Adipose tissue (tissue), 3 donors: ENCODE results near the gene HOXA6. TPM values are rescaled to one million over a fixed set of nuclear protein-coding genes. Genes with fewer than 3 reads are reported as not detected.

ENCODE experiments used
- H3K27ac ChIP-seq: one replicate; pipeline ENCODE4 v1.5.1; 2013; ENCODE audit warnings: low read depth, low read length
- WGBS, 3 donors: extraction: QIAGEN DNeasy Blood & Tissue Kit; methylation state at CpG; one replicate each; pipeline ENCODE4 v1.1.7; 2013; 5-methylcytosine and 5-hydroxymethylcytosine counted together
- polyA plus RNA-seq, 3 donors: library from polyadenylated mRNA; stranded (reverse); fragments of 200-250 nt; gene quantifications; one replicate each; pipeline ENCODE4 v1.2.3, GENCODE V29; 2013
- donor health status: healthy with polysubstance abuse.
- donor health status: Bipolar disorder and iron deficiency.
- donor health status: healthy.

The HOXA6 gene
- polyA plus RNA-seq, 3 donors = 0.39 to 3.6 (median 1.5) TPM

DNA sequence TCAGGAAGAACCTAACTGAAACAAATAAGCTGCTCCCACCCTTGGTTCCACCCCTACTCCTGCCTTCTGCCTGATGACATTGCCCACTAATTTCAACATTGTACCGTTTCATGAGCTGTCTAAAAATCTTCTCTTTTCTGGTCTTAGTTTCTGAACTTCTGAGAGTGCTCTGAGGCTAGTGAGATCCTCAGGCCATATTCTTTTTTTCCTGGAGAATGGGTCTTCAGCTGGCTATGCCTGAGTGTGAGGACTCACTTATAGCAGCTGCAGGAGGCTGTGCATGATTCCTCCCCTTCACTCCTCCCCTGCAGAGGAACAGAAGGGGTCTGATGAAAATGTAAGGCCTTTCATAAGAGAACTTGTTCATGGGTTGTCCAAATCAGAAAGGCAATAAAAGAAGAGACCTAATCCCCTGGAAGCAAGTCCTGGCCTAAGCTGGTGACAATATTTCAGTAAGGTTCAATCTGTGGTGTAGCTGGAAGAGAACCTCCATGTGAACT is 28.1 kb downstream of the HOXA6 start:
- no peak overlapping the region for H3K27ac ChIP-seq
- WGBS, 3 donors = 20 to 44% (median 33%) methylated on average over 1 of the region's 1 CpG

DNA sequence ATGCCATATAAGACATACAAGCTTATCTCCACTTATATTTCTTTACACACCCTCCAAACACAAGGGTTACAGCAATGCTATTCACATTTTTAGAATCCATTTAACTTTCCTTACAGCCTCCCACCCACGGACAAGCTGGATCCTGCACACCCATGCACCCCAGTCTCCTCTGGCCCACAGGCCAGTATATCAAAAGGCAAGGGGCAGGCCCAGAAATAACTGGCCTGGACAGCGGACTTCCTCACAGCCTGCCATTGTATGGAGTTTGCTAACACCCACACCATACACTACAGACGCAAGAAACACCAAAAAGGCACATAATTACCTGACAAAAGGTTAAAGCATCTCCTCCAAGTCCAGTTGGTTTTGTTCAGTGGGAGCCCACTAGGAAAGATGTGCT is 29.0 kb downstream of the HOXA6 start:
- no peak overlapping the region for H3K27ac ChIP-seq
- 36 to 38% (median 37%) methylated on average over 3 of the region's 3 CpGs for WGBS, 3 donors

DNA sequence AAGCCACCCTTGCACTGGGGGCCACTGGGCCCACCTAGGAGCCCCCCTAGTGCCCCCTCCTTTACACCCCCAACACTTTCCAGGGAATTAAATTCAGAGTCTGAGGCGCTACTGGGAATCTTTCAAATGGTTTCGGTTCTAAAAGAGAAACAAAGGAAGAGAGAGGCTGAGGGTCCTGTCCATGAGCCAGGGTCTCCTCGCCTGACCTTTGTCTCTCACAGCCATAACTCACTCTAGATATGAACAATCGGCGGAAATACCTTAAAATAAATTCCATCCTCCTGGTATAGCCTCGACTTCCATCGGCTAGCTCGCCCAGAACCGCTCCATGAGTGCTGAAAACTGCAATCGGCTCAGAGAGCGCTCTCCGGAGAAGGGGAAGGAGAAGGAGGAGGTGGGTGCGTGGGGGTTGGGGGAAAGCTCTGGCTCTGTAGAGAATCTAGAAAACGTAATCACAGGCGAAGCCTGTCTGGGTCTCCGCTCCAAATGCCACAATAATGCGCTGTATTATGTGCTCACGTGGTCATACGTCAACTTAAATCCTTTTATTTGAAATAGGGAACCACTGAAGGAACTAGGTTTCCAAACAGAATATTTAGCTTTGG is 29.6 kb downstream of the HOXA6 start:
- no peak overlapping the region for H3K27ac ChIP-seq
- 26 to 42% (median 34%) methylated on average over 19 of the region's 19 CpGs for WGBS, 3 donors

DNA sequence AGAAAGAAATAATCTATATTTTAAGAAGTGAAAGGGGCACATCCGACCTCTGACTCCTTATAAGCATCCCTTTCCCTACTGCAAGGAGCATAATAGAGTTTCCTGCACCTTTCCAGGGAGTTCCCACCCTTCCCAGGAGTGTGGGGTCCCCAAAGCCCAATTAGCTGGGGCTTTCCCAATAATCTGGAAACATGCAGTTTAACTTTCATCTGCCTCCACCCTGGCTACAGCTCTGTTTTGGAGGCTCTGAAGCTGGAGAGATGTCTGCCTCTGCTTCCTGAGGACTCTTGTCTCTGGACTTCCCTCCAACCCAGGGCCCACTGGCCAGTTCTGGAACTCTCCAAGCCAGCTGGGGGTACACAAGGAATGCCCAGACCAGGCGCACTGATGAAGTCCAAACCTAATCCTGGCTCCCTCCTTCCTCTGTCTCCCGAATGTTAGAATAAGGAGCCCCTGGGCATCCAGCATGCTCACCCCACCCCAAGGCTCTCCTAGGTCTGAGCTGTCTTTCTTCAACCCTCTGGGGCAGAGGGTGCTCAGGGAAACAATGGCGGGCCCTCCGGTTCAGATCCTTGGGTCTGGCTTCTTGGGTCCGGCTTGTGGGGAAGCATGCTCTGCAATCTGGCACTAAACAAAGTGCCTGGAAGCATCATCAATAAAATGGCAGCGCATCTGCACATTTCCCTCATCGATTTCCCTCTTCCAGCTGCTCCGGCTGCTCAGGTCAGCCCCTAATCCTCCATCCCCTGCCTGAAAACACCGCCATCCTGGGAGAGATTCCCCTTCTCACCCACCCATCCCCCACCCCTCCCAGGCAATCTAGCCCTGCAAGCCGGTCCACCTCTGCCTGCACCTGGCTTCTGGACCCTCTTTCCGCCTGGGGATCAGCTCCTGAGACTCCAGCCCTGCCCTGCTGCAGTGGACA is 30.4 kb downstream of the HOXA6 start:
- no peak overlapping the region for H3K27ac ChIP-seq
- WGBS, 3 donors = 21 to 53% (median 52%) methylated on average over 12 of the region's 12 CpGs

DNA sequence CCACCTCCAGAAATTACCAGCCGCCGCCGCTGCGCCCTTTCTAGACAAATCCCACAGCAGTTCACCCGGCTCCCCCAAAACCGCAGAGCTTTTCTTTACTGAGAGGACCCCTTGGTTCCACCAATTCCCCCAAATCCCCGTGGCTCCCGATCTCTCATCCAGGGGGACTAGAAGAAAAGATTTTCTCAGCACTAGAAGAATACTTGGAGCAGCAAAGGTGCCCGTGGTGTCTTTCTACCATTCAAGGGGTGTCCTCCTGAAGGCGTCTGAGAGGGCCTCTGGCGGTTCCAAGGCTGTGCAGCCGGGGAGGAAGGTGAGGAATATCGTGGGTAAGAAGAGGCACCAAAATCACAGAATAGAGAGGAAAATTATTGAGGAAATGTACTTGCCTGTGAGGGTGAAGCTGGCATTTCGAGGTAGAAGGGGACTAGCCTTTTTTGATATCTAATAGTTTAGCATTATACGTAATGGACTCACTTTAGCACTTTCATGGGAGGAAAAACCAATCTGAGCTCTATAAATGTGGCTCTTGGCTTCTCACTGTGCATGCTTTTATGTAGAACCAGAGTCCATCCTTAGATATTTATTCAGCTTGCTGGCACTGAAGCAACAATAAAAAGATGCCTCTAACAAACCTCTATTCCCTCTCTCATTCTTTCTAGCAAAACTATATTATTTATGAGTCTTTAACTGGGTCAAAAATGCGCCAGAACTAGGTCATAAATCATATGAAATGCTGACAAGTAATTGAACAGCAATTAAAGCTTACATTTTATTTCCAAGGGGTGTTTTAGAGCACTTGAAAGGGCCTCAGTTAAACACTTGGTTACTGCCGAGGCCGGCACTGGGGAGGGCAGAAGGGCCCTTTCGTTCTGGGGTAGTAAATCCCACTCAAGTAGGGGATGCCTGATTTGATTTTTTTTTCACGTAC is 31.3 kb downstream of the HOXA6 start:
- WGBS, 3 donors = 39 to 53% (median 50%) methylated on average over 20 of the region's 20 CpGs
- no peak overlapping the region for H3K27ac ChIP-seq

DNA sequence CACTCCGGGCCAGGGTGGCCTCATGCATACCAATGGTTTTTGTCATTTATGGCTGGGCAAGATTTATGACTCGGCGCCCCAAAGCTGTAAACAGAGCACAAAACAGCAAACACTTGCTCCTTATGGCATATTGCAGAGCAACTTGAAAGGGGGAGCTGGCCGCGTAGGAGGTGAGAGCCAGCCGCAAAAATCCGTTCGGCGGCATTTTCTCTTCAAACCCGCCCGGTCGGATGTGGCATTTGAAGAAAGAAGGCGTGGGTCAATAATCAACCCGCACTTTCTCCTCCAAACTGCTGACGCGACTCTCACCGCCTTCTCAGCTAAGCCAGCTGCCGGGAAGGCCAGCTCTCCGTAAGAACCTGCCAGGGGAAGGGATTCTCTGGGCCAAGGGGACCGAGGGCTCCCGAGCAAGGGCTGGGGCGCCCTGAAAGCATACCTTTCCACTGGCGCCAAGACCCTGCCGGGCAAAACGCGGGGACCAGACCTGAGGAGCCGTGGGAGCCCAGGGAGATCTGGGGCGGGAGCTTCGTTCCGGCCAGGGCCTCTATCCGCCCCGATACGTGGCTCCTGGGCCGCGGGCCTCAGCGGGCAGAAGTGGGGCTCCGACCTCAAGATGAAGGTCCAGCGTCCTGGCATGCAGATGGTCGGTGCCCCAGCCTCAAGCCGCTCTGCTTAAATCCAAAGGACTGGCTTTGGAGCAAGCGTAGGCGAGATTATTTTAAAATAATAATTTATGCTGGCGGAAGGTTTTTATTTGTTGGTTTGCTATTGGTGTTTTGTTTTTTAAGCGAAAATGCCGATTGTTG is 32.1 kb downstream of the HOXA6 start:
- H3K27ac ChIP-seq = peak overlapping the region; percentile 87
- WGBS, 3 donors = 21 to 49% (median 46%) methylated on average over 45 of the region's 45 CpGs

DNA sequence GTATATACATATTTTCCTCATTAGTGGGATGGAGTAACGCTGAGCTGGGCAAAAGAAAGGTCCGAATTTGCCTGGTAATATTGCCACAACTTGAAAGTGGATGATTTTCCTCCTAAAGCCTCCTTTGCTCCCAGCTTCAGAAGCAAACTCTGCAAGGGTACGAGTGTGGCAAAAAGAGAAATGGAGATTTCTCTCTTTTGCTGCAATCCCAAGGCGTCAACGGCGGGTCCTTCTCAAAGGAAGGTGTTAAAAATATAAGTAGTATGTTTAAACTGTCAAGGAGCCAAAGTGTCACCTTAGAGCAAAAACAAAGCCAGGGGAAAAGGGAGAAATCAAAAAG is 32.7 kb downstream of the HOXA6 start:
- 21 to 44% (median 39%) methylated on average over 6 of the region's 6 CpGs for WGBS, 3 donors
- peak overlapping the region; percentile 87 for H3K27ac ChIP-seq

DNA sequence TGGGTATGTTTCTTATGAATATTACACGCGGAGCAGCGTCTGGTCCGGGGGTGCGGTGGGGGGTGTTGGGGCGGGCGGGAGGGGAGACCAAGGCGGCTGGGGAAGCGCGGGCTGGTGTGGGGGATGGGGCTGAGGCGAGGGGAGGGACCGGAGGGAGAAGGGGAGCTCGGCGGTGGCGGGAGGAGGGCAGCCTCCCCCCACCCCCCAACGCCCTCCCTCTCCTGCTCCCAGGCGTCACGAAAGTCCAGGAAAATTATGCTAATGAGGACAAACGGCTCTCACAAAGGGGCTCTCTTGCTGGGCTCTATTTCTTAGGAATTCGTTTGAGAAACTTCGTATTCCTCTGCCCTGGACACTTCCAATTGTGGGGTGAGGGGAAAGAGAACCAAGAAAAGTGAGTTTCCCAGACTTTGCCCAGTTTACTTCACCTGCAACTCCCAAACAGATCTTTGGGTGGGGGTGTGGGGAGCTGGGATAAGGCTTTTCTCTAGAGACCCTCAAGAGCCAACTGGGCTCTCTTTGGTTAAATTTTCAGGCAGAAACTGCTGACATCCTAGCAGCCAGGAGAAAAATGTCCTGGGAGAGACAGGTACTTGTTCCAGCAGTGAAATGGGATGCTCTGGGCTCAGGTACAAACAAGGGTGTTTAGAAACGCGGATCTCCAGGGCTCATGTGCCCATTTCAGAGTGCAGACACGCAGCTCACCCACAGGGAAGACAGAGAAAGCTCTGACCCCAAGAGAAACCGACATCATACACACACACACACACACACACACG is 33.4 kb downstream of the HOXA6 start:
- WGBS, 3 donors = 11 to 55% (median 39%) methylated on average over 18 to 26 of the region's 26 CpGs
- peak overlapping the region; percentile 51 for H3K27ac ChIP-seq

DNA sequence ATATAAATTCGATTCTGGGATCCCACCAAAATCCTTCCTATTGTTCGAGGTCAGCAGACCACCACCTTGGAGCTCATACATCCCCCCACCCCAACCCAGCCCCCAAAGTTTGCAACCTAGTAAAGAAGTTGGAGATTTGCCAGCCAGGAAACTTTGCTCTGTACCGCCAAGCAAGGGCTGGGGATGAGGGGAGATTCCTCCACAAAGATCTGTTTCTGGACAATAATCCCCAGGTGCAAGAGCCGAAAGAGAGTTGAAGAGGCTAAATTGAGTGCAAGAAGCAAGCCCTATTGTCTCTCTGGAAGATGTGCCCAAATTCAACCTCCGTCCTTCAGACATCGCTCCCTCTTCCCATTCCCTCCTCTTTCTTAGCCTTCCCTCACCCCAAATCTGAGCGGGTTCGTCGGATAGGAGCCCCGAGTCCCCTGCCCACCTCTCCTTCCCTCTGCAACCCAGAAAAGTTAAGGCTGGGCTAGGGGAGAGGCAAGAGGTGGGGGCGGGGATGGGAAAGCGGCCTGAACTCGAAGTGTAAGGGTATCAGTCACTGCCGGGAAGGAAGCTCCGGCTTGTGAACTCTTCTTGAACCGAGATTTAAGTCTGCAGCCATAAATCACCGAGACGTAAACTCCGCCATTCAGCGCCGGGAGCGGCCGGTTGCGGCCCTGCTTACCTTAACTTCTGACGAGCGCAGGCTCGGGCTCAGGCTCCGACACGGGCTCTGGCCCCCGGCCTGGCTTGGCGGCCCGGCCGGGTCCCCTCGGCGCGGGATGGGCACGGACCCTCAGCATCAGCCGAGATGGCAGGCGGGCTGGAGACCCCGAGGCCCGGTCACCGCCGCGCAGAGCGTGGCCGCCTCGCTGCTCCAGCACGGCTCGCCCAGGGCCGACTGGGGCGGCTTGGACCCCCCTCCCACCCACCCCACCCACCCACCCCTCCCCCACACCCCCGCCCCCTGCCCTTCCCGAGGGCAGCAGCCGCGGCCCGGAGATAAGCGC is 34.3 kb downstream of the HOXA6 start:
- peak overlapping the region; percentile 79 for H3K27ac ChIP-seq
- WGBS, 3 donors = 12 to 44% (median 42%) methylated on average over 40 to 57 of the region's 57 CpGs

DNA sequence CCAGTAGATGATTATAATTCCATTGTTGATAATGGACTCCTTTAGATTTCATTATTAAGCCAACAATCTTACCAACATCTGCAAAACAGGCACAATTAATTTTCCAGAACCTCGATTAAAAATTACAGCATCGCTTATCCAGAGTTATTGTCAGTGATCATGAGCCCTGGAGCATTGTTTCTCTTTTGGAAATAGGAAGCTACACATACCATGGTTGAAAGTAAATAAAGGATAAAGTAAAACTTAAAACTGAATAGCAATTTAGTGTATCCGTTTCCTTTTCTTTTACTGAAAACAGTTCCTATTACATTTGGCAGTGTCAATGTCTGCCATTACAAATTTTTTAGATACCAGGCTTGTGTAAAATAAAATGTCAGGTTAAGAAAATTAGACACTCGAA is 35.2 kb downstream of the HOXA6 start:
- 32 to 41% (median 41%) methylated on average over 4 of the region's 4 CpGs for WGBS, 3 donors
- H3K27ac ChIP-seq = no peak overlapping the region

DNA sequence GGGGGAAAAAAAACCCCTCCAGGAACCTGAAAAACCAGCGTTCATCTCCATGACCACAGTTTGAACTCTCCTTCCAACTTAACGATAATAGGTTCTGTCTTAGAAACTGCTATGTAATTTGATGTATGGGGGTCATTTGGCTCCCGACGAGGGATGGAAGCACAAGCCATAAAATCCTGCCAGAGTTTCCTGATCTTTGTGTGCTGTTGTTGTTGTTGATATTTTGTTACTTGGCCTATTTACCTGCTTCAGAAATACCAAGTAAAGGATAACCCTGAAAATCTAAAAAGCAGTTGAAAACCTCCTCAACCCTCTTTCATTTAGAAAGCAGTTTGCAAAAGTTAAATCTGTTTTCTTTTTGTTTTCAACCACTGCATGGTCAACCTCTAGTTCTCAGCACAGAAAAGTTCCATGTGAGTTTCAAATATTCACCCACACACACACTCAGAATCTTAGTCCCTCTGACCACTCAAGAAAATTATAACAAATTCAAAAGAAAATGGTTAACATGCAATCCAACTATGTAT is 35.8 kb downstream of the HOXA6 start:
- peak overlapping the region; percentile 91 for H3K27ac ChIP-seq
- WGBS, 3 donors = 13 to 40% (median 38%) methylated on average over 4 of the region's 4 CpGs

DNA sequence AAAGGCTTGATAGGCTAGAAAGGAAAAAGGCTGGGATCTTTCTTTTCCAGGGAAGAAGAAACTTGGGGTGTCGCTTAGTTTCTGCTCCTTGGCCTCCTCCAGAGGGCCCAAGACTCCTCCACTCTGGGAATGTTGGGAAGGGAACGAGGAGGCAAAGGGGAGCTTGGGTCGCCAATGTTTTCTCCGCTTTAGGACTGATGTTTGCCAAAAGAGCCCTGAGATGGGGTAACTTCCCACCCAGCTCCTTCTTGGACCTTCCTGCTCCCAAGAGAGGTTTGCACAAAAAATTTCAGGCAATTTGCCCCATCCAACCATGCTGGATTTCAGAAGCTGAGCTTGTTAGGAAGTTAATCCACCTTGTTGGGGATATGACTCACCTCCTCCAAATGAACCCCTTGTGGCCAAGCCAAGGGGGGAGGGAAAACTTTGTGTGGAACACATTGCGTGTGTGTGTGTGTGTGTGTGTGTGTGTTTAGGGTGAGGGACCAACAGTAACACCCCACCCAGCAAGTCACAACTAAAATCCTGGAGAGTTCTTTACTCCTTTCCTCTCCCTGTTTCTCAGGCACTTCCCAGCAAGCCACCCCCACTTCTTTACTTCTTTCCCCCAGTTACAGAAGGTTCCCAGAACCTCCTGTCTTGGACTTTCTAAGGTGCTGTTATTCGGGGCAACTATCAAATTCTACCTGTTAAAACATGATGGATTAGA is 36.4 kb downstream of the HOXA6 start:
- 21 to 48% (median 33%) methylated on average over 6 of the region's 6 CpGs for WGBS, 3 donors
- peak overlapping the region; percentile 82 for H3K27ac ChIP-seq

DNA sequence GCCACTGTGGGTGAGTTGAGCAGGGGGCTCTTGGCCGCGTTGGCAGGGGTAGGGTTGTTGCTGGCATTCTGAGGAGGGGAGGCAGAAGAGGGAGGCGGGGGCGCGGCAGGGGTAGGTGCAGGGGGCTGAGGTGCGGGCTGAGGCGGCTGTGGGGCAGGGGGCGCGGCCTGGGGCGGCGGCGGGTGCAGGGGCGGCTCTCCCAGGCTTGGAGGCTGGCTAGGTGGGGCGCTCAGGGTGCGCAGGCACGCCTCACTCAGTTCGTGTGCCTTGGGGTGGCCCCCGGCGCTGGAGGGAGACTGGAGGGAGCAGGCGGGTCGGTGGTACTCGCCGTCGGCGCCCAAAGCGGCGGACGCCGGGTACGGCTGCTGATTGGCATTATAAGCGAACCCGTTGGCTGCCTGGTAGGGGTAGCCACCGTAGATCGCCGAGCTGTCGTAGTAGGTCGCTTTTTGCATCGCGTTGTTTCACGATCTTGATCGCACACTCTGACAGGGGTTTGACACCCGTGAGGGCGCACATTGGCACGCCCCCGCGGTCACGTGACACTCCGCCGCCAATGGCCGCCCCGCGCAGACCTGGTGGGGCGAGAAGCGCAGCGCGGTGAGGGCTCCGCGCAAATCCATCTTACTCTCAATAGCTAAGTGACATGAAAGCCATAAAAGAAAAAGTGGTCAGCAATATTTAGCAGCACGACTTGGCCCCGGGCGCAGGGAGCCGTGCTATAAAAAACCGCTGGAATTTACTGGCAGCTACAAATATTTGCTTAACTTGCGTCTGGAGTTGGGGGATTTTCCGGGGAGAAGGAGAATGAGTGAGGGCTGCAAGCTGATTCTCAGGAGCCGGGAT is 37.2 kb downstream of the HOXA6 start:
- WGBS, 3 donors = 23 to 63% (median 59%) methylated on average over 64 to 66 of the region's 66 CpGs
- peak overlapping the region; percentile 82 for H3K27ac ChIP-seq

DNA sequence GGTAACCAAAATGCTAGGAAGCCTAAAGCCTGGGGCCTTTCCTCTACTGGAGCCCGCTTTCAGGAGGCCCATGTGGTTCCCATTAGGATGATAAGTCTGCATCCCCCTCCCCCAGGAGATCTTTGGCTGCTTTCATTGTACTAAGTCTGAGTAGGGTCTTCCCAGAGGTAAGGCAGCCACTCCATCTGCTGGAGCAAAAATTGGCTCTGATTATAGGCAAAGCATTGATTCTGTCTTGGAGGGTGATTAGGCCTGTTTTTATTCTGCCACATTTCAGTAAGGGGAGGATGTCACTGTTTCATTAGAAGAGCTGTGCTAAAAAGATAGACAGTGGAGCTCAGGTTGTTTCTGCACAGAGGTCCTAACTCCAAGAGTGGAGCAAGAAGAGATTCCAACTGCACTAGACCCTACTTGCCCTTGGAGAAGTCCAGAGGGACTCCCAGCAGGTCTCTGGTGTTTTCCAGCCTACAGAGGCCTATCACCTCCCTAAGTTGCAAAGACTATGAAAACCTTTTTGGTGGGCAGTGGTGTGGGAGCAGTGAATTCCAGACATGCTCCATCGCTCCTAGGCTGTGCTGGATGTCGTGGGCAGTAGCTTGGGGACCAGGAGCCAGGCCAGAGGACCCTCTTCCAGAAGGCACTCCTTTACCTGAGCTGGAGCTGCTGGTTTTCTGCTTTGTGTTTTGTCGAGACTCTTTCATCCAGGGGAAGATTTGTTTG is 37.9 kb downstream of the HOXA6 start:
- 68 to 89% (median 81%) methylated on average over 4 of the region's 4 CpGs for WGBS, 3 donors
- peak overlapping the region; percentile 77 for H3K27ac ChIP-seq
